AG04449 (cell line): Measurements from ENCODE around the gene STUM.
"Not testable (repeated sequence)": the region's sequence is repeated elsewhere in the genome, so short reads cannot be mapped to it uniquely, and the experiment has no call there.

Source experiments
- CTCF ChIA-PET: fragments of 350-600 bp; formaldehyde crosslinking; extraction: SDS; loops from one replicate; lab custom pipeline; 2021; ENCODE audit warnings: antibody characterized with exemption; lab: Yijun Ruan, JAX
- POLR2A ChIA-PET: fragments of 400-600, 350-600 bp; formaldehyde crosslinking; extraction: SDS; loops from one replicate; lab custom pipeline; 2020; ENCODE audit warnings: antibody characterized with exemption, inconsistent platforms; lab: Yijun Ruan, JAX
- DNase-seq: peaks from one replicate; pipeline ENCODE4 v3.0.0-alpha.2; 2010; ENCODE audit warnings: low read depth, low spot score
- H3K4me3 ChIP-seq: 2 replicates; pipeline ENCODE4 v1.5.1; 2011; ENCODE audit warnings: low read depth, mild to moderate bottlenecking, control low read depth, low read length
- CTCF ChIP-seq: IDR thresholded peaks from one replicate; pipeline ENCODE4 v1.5.1; 2011; ENCODE audit warnings: mild to moderate bottlenecking, moderate library complexity, low read length, control low read depth, inconsistent platforms; ENCODE audit not compliant: insufficient read depth; ENCODE audit errors: missing control alignments

STUM gene

GRCh38 chr1:226596531-226597165 lies 48.1 kb downstream of the STUM start:
- TF ChIP-seq CTCF = no peak
- CTCF ChIA-PET = interaction anchor here (1.5 kb wide), 1 partner anchor 12 kb away, joined by 5 read pairs; no protein-coding TSS in a partner anchor
- POLR2A ChIA-PET = no interaction called here
- DNase-seq = no peak
- no peak overlapping the region for H3K4me3 ChIP-seq

GRCh38 chr1:226597616-226598454 lies 49.3 kb downstream of the STUM start:
- TF ChIP-seq CTCF = no peak
- ChIA-PET POLR2A (no interaction called here), CTCF (no interaction called here)
- H3K4me3 ChIP-seq = no peak overlapping the region
- no peak for DNase-seq

GRCh38 chr1:226598455-226598849 lies 49.9 kb downstream of the STUM start:
- ChIA-PET CTCF (no interaction called here), POLR2A (no interaction called here)
- H3K4me3 ChIP-seq = no peak overlapping the region
- TF ChIP-seq CTCF = no peak
- DNase-seq = no peak

GRCh38 chr1:226598955-226599354 lies 50.4 kb downstream of the STUM start:
- DNase-seq, POLR2A ChIA-PET, H3K4me3 ChIP-seq: not testable (repeated sequence)
- CTCF ChIA-PET = interaction anchor here (1.8 kb wide), 1 partner anchor 28 kb away, joined by 5 read pairs; no protein-coding TSS in a partner anchor

- no peak for TF ChIP-seq CTCF
- ChIA-PET CTCF (interaction anchor here (1.3 to 1.8 kb wide), 2 partner anchors 9 to 27 kb away, joined by 3 to 5 read pairs; no protein-coding TSS in a partner anchor), POLR2A (no interaction called here)
- no peak for DNase-seq
- H3K4me3 ChIP-seq = no peak overlapping the region
Observed at GRCh38 chr1:226599636-226600238, 51.2 kb downstream of the STUM start.

GRCh38 chr1:226600254-226600653 lies 51.7 kb downstream of the STUM start:
- no peak for TF ChIP-seq CTCF
- H3K4me3 ChIP-seq = no peak overlapping the region
- DNase-seq = no peak
- POLR2A ChIA-PET = no interaction called here
- CTCF ChIA-PET = interaction anchor here (1.3 to 1.8 kb wide), 2 partner anchors 8 to 26 kb away, joined by 3 to 5 read pairs; no protein-coding TSS in a partner anchor
